ENCODE measurements around the gene MAML2.
A peak's percentile ranks its signal among the peaks of the same experiment; 100 is the strongest.

The MAML2 gene

GRCh38 chr11:96342961-96343711 lies at the start of gene MAML2:
MAML2 (minus strand) TSS chr11:96343195; CDS start chr11:96341895, 1,300 bp downstream.
- peak; percentile 67 to 78 for DNase-seq (ENCODE audit: low read depth in 2 of 2)

GRCh38 chr11:96391698-96392307 lies 48.8 kb upstream of the MAML2 start:
- no peak for DNase-seq (ENCODE audit: low read depth in 2 of 2)

- DNase-seq (ENCODE audit: low read depth in 2 of 2), result no peak
Observed at GRCh38 chr11:96390488-96390792, 47.4 kb upstream of the MAML2 start.

- DNase-seq (ENCODE audit: low read depth in 2 of 2), result peak; percentile 95 to 99
Observed at GRCh38 chr11:96389720-96390487, 46.9 kb upstream of the MAML2 start, which contains the start of the genes CCDC82 and JRKL. CCDC82 (minus strand) TSS chr11:96389912; CDS start chr11:96384747, 5,165 bp downstream. JRKL (plus strand) TSS chr11:96390013; CDS start chr11:96390650, 637 bp downstream.

GRCh38 chr11:96388891-96389719 lies 46.1 kb upstream of the MAML2 start:
- no peak for DNase-seq (ENCODE audit: low read depth in 2 of 2)

- DNase-seq (ENCODE audit: low read depth in 2 of 2), result no peak
Observed at GRCh38 chr11:96385187-96385586, 42.2 kb upstream of the MAML2 start.

- DNase-seq (ENCODE audit: low read depth in 2 of 2), result no peak
Observed at GRCh38 chr11:96384156-96384555, 41.2 kb upstream of the MAML2 start.

- no peak for DNase-seq (ENCODE audit: low read depth in 2 of 2)
Observed at GRCh38 chr11:96376796-96377195, 33.8 kb upstream of the MAML2 start.

- no peak for DNase-seq (ENCODE audit: low read depth in 2 of 2)
Observed at GRCh38 chr11:96373826-96374225, 30.8 kb upstream of the MAML2 start.

- no peak for DNase-seq (ENCODE audit: low read depth in 2 of 2)
Observed at GRCh38 chr11:96367342-96367741, 24.3 kb upstream of the MAML2 start.

- DNase-seq (ENCODE audit: low read depth in 2 of 2), result no peak
Observed at GRCh38 chr11:96366024-96366423, 23.0 kb upstream of the MAML2 start.

GRCh38 chr11:96365493-96365892 lies 22.5 kb upstream of the MAML2 start:
- DNase-seq (ENCODE audit: low read depth in 2 of 2), result no peak

GRCh38 chr11:96361778-96362177 lies 18.8 kb upstream of the MAML2 start:
- DNase-seq (ENCODE audit: low read depth in 2 of 2), result no peak

GRCh38 chr11:96358321-96358720 lies 15.3 kb upstream of the MAML2 start:
- DNase-seq (ENCODE audit: low read depth in 2 of 2), result no peak

- DNase-seq (ENCODE audit: low read depth in 2 of 2), result no peak
Observed at GRCh38 chr11:96357794-96358193, 14.8 kb upstream of the MAML2 start.

- DNase-seq (ENCODE audit: low read depth in 2 of 2), result no peak
Observed at GRCh38 chr11:96356848-96357247, 13.9 kb upstream of the MAML2 start.

GRCh38 chr11:96342014-96342960 lies 708 bp downstream of the MAML2 start:
- no peak for DNase-seq (ENCODE audit: low read depth in 2 of 2)

- peak in 1 of 2 donors; percentile 25 for DNase-seq (ENCODE audit: low read depth in 2 of 2)
Observed at GRCh38 chr11:96341211-96342013, 1.6 kb downstream of the MAML2 start.

- no peak for DNase-seq (ENCODE audit: low read depth in 2 of 2)
Observed at GRCh38 chr11:96340555-96340885, 2.5 kb downstream of the MAML2 start.

All from stimulated activated CD4-positive, alpha-beta T cell treated with anti-CD3 and anti-CD28 coated beads, Interleukin-1b, Interleukin-23, amount 100 ng/mL, for 1 hour (primary cell).